Measurements from ENCODE around the gene NKX2-2. TPM values are rescaled to one million over a fixed set of nuclear protein-coding genes. Genes with fewer than 3 reads are reported as not detected.
A peak's percentile ranks its signal among the peaks of the same experiment; 100 is the strongest.

The NKX2-2 gene
- total RNA-seq, 4 donors from 2014 or later: not detected

DNA sequence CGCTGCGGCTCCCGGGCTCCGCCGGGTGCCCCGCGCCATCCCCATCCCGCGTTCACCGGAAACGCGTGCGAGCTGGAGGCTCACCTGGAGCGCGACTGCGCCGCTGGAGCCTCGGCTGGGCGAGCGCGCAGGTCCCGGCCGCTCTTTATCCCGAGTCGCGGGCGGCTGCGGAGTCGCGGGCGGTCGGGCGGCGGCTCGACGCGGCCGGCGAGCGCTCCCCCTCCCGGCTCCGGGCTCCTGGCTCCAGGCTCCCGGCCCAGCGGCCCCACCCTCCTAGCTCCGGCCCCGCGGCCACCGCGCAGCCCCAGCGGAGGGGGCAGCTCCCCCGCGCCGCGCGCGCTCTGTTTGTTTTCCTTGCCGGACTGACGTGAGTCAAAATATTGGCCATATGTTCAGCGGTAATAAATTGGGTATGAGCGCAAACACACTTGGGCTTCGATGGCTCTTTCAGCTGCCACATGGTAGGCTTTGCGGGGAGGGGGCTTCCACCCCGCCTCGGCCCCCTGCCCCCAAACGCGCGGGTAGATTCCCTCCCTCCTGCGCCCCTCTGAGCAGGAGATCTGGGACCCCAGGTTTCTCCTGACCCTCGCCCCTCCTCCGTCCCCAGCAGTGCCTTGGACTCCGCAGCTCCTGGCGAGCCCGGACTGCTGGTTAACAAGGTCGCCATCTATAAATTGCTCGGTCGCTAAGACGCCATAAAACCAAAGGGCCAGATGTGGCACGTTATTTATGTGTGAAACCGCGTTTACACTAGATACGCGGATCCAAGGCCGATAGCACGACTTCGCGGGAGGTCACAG lies 8.8 kb upstream of the NKX2-2 start:
- Histone ChIP-seq H3K4me3 (peak overlapping the region; percentile 27), H3K27me3 (peaks cover 90% of the 10 kb centered on the region)
- WGBS: 3% methylated on average over 46 of the region's 86 CpGs

DNA sequence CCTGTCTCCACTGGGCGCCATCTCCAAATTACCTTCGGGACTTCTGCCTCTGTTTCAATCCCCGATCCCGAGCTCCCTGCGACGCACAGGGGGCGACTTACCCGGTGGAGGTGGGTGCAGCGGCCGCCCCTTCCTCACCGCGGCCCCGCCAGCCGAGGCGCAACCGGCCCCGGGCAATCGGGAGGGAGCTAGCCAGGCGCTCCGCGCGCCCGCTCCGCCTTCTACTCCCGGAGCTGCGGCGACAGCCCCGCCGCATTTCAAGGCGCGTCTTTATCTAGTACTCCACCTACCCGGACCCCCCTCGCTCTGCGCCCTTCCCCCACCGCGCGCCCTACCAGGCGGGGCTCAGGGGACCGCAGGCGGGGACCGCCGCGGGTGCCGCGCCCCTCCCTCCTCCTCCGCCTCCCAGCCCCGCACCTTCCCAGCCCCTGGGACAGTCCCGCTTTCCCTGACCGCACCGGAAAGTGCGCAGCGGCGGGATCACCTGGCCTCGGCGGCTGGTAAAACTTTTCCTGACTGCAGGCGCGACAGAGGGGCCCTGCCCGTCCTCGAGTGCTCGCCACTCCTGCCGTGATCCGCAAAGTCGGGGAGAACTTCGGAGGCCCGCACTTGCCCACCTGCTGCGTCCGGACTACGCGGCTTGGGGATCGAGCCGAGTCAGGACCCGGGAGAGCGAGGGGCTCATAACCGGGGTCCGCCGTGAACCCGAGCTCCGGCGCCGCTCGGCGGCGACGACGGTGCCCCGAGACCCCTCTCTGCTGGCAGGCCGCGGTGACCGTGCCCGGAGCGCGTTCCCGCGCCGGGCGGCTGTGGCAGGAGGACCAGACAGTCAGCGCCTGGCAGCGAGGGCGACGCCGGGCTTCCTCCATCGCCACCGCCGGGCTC lies 8.0 kb upstream of the NKX2-2 start:
- no peak for DNase-seq (ENCODE audit: low spot score in 2 of 2)
- TF ChIP-seq EP300 (IDR thresholded peaks at IDR 0.05) (no peak), POLR2A (IDR thresholded peaks at IDR 0.05) (no peak), CTCF (IDR thresholded peaks at IDR 0.05) (no peak), POLR2AphosphoS5 (IDR thresholded peaks at IDR 0.05) (no peak)
- H3K36me3 ChIP-seq: no peaks in the 10 kb centered on the region
- H3K4me3 ChIP-seq: peak overlapping the region; percentile 27
- H3K4me1 ChIP-seq: peaks cover 18% of the 10 kb centered on the region
- no peaks in the 10 kb centered on the region for H3K9me3 ChIP-seq
- H3K27me3 ChIP-seq: peaks cover 96% of the 10 kb centered on the region
- no peak overlapping the region for H3K27ac ChIP-seq
- 2% methylated on average over 14 of the region's 104 CpGs for WGBS

More for the DNA sequence above, 8.8 kb upstream of the NKX2-2 start:
- no peaks in the 10 kb centered on the region for H3K36me3 ChIP-seq
- DNase-seq (ENCODE audit: low spot score in 2 of 2): no peak
- H3K4me1 ChIP-seq: peaks cover 18% of the 10 kb centered on the region
- TF ChIP-seq POLR2A (IDR thresholded peaks at IDR 0.05): no peak
- TF ChIP-seq POLR2AphosphoS5 (IDR thresholded peaks at IDR 0.05): no peak
- TF ChIP-seq EP300 (IDR thresholded peaks at IDR 0.05): no peak
- no peak for TF ChIP-seq CTCF (IDR thresholded peaks at IDR 0.05)
- no peak overlapping the region for H3K27ac ChIP-seq
- H3K9me3 ChIP-seq: no peaks in the 10 kb centered on the region

DNA sequence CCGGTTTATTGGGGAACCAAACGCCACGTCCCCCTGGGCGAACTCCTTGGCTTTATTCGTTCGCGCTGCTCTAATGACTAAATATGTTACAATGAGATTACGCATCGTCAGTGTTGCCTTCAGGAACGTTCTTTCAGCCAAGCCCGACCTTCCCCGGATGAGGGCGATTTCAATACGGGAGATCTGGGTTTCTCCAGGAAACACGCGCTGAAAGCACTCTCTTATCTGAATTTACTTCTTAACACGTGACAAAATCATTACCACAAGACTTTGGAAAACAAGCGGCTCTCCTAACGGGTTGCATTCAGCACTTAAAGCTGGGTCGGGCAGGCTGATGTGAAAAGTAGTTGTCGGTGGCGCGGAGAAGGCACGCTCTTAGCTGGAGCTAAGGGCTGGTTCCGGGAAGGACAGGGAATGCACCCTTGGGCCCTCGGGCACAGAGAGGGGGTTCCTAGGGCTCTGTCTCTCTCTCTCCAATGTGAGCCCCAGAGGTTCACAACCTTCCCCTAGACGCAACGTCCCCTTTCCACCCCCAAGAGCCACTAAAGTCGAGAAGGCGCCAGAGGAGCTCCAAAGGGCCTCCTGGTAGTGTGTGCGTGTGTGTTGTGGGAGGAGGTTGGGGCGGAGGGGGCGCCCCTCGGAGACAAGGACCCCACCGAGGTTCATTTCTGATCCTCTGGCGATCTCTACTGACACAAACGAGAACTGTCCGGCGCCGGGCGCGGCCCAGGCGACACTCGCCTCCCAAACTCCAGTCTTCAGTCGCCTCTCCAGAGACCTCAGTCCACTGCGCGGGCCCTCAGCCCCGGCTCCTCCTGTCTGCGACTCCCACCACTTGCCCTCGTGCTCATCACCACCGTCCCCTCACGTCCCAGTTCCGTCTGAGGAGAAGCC lies 7.1 kb upstream of the NKX2-2 start:
- WGBS: 1% methylated on average over 28 of the region's 53 CpGs
- TF ChIP-seq POLR2AphosphoS5 (IDR thresholded peaks at IDR 0.05): no peak
- no peak for TF ChIP-seq CTCF (IDR thresholded peaks at IDR 0.05)
- no peak overlapping the region for H3K27ac ChIP-seq

DNA sequence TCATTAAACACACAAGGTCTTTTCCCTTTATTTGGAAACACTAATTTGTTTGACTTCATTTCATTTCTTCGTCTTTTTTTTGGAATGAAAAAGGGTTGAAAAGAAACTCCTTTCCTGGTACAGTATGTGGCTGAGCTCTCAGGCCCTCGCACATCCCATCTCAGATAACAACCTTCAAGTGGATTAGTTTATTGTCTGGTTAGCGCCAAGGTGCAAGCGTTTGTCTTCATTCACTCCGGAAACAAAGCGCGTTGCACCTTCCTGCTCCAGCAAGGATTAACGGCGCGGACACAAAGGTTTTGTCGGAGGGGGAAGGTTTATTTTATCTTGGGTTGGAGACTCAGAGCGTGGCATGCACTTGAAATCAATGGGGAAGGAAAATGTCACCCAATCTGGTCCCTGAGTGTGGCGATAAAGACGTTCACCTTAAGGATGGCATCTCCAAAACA lies 5.3 kb upstream of the NKX2-2 start:
- H3K27ac ChIP-seq: no peak overlapping the region
- H3K4me3 ChIP-seq: no peak overlapping the region
- no peaks in the 10 kb centered on the region for H3K36me3 ChIP-seq
- no peaks in the 10 kb centered on the region for H3K9me3 ChIP-seq
- TF ChIP-seq POLR2A (IDR thresholded peaks at IDR 0.05): no peak
- TF ChIP-seq POLR2AphosphoS5 (IDR thresholded peaks at IDR 0.05): no peak
- TF ChIP-seq CTCF (IDR thresholded peaks at IDR 0.05): no peak
- TF ChIP-seq EP300 (IDR thresholded peaks at IDR 0.05): no peak
- H3K27me3 ChIP-seq: peaks cover 100% of the 10 kb centered on the region
- 6% methylated on average over 14 of the region's 14 CpGs for WGBS
- DNase-seq (ENCODE audit: low spot score in 2 of 2): no peak
- peaks cover 40% of the 10 kb centered on the region for H3K4me1 ChIP-seq

More for the DNA sequence above, 7.1 kb upstream of the NKX2-2 start:
- no peak for DNase-seq (ENCODE audit: low spot score in 2 of 2)
- Histone ChIP-seq H3K4me3 (no peak overlapping the region), H3K27me3 (peaks cover 100% of the 10 kb centered on the region), H3K9me3 (no peaks in the 10 kb centered on the region), H3K4me1 (peaks cover 23% of the 10 kb centered on the region), H3K36me3 (no peaks in the 10 kb centered on the region)
